Suprapubic skin (tissue), 4 donors: ENCODE results near the gene PLEKHG5. TPM values are rescaled to one million over a fixed set of nuclear protein-coding genes. Genes with fewer than 3 reads are reported as not detected.

Experiments used
- DNase-seq, 2 donors: peaks; one replicate each; pipeline ENCODE4 v3.0.0-alpha.2; 2019; ENCODE audit warnings: low spot score in 2 of 2
- H3K27ac ChIP-seq: fragments of 200-600 bp; sonication (generic); one replicate; pipeline ENCODE4 v1.5.1; 2019
- H3K27me3 ChIP-seq: fragments of 200-600 bp; sonication (generic); one replicate; pipeline ENCODE4 v1.5.1; 2019
- H3K36me3 ChIP-seq: fragments of 200-600 bp; sonication (generic); one replicate; pipeline ENCODE4 v1.5.1; 2019
- H3K4me1 ChIP-seq: fragments of 200-600 bp; sonication (generic); one replicate; pipeline ENCODE4 v1.5.1; 2019
- H3K4me3 ChIP-seq: fragments of 200-600 bp; sonication (generic); one replicate; pipeline ENCODE4 v1.5.1; 2019; ENCODE audit warnings: mild to moderate bottlenecking
- H3K9me3 ChIP-seq: fragments of 200-600 bp; sonication (generic); one replicate; pipeline ENCODE4 v1.5.1; 2019
- CTCF ChIP-seq, 2 donors: fragments of 200-600 bp in 1 of 2; fragments of 450-650 bp in 1 of 2; sonication (generic) in 1 of 2; IDR thresholded peaks; one replicate each; pipeline ENCODE4 v1.5.1; 2016 to 2019; ENCODE audit warnings: antibody characterized with exemption in 2 of 2, mild to moderate bottlenecking in 1 of 2, moderate library complexity in 1 of 2
- EP300 ChIP-seq: sonication (generic); formaldehyde crosslinking; IDR thresholded peaks from one replicate; pipeline ENCODE4 v1.6.1; 2017; ENCODE audit warnings: antibody characterized with exemption
- POLR2A ChIP-seq, 2 donors: fragments of 450-650 bp; IDR thresholded peaks; one replicate each; pipeline ENCODE4 v1.6.1; 2017; ENCODE audit warnings: antibody characterized with exemption in 2 of 2, mild to moderate bottlenecking in 2 of 2, moderate library complexity in 2 of 2
- POLR2AphosphoS5 ChIP-seq, 3 donors: sonication (generic); formaldehyde crosslinking; IDR thresholded peaks; one replicate each; pipeline ENCODE4 v1.6.1; 2017; ENCODE audit warnings: antibody characterized with exemption in 3 of 3
- WGBS: methylation state at CpG from one replicate; pipeline ENCODE4 v1.1.5; 2018; 5-methylcytosine and 5-hydroxymethylcytosine counted together
- total RNA-seq, 4 donors: library from RNA; depleted of rRNA; stranded (reverse); fragments of >200 nt; gene quantifications; one replicate each; pipeline ENCODE4 v1.1.0, GENCODE V29; 2016

PLEKHG5 gene
- total RNA-seq, 4 donors from 2014 or later, result 76.3 to 347 (median 107) TPM

- WGBS, result 84% methylated on average over 11 of the region's 18 CpGs
- H3K27me3 ChIP-seq, result no peaks in the 10 kb centered on the region
- DNase-seq, result no peak
- no peaks in the 10 kb centered on the region for H3K36me3 ChIP-seq
- H3K27ac ChIP-seq, result no peak overlapping the region
- no peaks in the 10 kb centered on the region for H3K9me3 ChIP-seq
- no peak for TF ChIP-seq EP300
- no peak for TF ChIP-seq POLR2A (IDR thresholded peaks at IDR 0.05)
- no peak for TF ChIP-seq POLR2AphosphoS5 (IDR thresholded peaks at IDR 0.05)
- TF ChIP-seq CTCF (IDR thresholded peaks at IDR 0.05), result no peak
- no peaks in the 10 kb centered on the region for H3K4me1 ChIP-seq
- no peak overlapping the region for H3K4me3 ChIP-seq
Observed at GRCh38 chr1:6508154-6508815, 16.8 kb upstream of the PLEKHG5 start.

GRCh38 chr1:6507461-6507911 lies 16.0 kb upstream of the PLEKHG5 start:
- no peaks in the 10 kb centered on the region for H3K27me3 ChIP-seq
- no peaks in the 10 kb centered on the region for H3K9me3 ChIP-seq
- no peak for DNase-seq
- H3K4me1 ChIP-seq, result peaks cover 4% of the 10 kb centered on the region
- H3K36me3 ChIP-seq, result no peaks in the 10 kb centered on the region
- no peak overlapping the region for H3K27ac ChIP-seq
- TF ChIP-seq POLR2A (IDR thresholded peaks at IDR 0.05) (no peak), CTCF (IDR thresholded peaks at IDR 0.05) (no peak), EP300 (no peak), POLR2AphosphoS5 (IDR thresholded peaks at IDR 0.05) (no peak)
- no peak overlapping the region for H3K4me3 ChIP-seq
- 41% methylated on average over 10 of the region's 12 CpGs for whole genome bisulfite sequencing

- TF ChIP-seq POLR2A (IDR thresholded peaks at IDR 0.05) (no peak), EP300 (no peak), CTCF (IDR thresholded peaks at IDR 0.05) (no peak), POLR2AphosphoS5 (IDR thresholded peaks at IDR 0.05) (no peak)
- H3K27ac ChIP-seq, result no peak overlapping the region
- no peak for DNase-seq
- WGBS, result 79% methylated on average over 7 of the region's 7 CpGs
- peaks cover 9% of the 10 kb centered on the region for H3K4me1 ChIP-seq
- H3K4me3 ChIP-seq, result no peak overlapping the region
- no peaks in the 10 kb centered on the region for H3K27me3 ChIP-seq
- no peaks in the 10 kb centered on the region for H3K9me3 ChIP-seq
- no peaks in the 10 kb centered on the region for H3K36me3 ChIP-seq
Observed at GRCh38 chr1:6507037-6507428, 15.6 kb upstream of the PLEKHG5 start.

GRCh38 chr1:6506210-6507036 lies 15.0 kb upstream of the PLEKHG5 start:
- Histone ChIP-seq H3K27ac (no peak overlapping the region), H3K27me3 (no peaks in the 10 kb centered on the region), H3K9me3 (no peaks in the 10 kb centered on the region), H3K36me3 (no peaks in the 10 kb centered on the region), H3K4me3 (no peak overlapping the region), H3K4me1 (peaks cover 14% of the 10 kb centered on the region)
- WGBS, result 85% methylated on average over 26 of the region's 31 CpGs
- TF ChIP-seq CTCF (IDR thresholded peaks at IDR 0.05) (no peak), POLR2A (IDR thresholded peaks at IDR 0.05) (no peak), POLR2AphosphoS5 (IDR thresholded peaks at IDR 0.05) (no peak), EP300 (no peak)
- DNase-seq, result no peak
